ENCODE data around the gene CLEC5A. TPM values are rescaled to one million over a fixed set of nuclear protein-coding genes. Genes with fewer than 3 reads are reported as not detected.

CLEC5A gene
- polyA plus RNA-seq, 3 donors = 9.6 to 15.2 (median 10.0) TPM

DNA sequence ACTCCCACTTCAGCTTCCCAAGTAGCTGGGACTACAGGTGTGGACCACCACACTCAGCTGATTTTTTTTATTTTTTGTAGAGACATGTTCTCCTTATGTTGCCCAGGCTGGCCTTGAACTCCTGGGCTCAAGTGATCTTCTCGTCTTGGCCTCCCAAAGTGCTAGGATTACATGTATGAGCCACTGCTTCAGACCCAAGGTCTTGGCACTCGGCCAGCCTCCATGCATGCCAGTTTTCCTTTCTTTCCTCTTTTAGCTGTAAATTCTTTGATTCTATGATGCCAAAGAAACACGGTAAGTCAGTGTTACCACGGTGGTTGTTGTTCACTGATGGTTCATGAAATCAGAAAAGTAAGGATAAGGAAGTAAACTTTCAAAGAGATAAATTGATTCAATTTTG lies 45.9 kb upstream of the CLEC5A start:
- Mint-ChIP-seq H3K36me3 (peaks cover 3 to 4% of the 10 kb centered on the region in 2 donors), H3K9me3 (peaks cover 0 to 5% (median 3%) of the 10 kb centered on the region in 7 donors), H3K4me1 (peaks cover 55% of the 10 kb centered on the region), H3K27ac (peak overlapping the region in 3 of 7 donors; percentile 7 to 33 (median 17)), H3K4me3 (no peak overlapping the region), H3K27me3 (ENCODE audit: low read depth in 3 of 3) (peaks cover 0 to 2% (median 0%) of the 10 kb centered on the region in 3 donors)
- Histone ChIP-seq H3K4me2 (replicated peaks; ENCODE audit: extremely low read depth, low read length, poor library complexity, severe bottlenecking) (no peak overlapping the region), H3K79me2 (ENCODE audit: insufficient read depth, low read length) (no peaks in the 10 kb centered on the region), H3K9ac (ENCODE audit: insufficient read depth, low read length, poor library complexity, severe bottlenecking) (no peak overlapping the region), H4K20me1 (ENCODE audit: insufficient read depth, low read length) (no peaks in the 10 kb centered on the region), H3K27ac (ENCODE audit: low read depth in 1 of 2, low read length in 2 of 2) (peak overlapping the region in 1 of 2 donors; percentile 75), H3K36me3 (replicated peaks in 1 of 2; ENCODE audit: control insufficient read depth in 1 of 2, insufficient read depth in 2 of 2, low read length in 2 of 2) (no peaks in the 10 kb centered on the region), H3K4me3 (replicated peaks in 1 of 3; ENCODE audit: low read depth in 2 of 3, low read length in 3 of 3) (no peak overlapping the region), H3K27me3 (ENCODE audit: control insufficient read depth in 2 of 2, insufficient read depth in 2 of 2, low read length in 2 of 2) (no peaks in the 10 kb centered on the region), H2AFZ (ENCODE audit: insufficient read depth, low read depth, low read length, poor library complexity, severe bottlenecking) (no peak overlapping the region), H3K9me3 (replicated peaks in 1 of 2; ENCODE audit: control insufficient read depth in 1 of 2, insufficient read depth in 1 of 2, low read length in 2 of 2) (no peaks in the 10 kb centered on the region), H3K4me1 (ENCODE audit: control insufficient read depth in 1 of 2, insufficient read depth in 2 of 2, low read length in 2 of 2) (peaks cover 52 to 53% of the 10 kb centered on the region in 2 donors)
- TF ChIP-seq, protein P1, sequence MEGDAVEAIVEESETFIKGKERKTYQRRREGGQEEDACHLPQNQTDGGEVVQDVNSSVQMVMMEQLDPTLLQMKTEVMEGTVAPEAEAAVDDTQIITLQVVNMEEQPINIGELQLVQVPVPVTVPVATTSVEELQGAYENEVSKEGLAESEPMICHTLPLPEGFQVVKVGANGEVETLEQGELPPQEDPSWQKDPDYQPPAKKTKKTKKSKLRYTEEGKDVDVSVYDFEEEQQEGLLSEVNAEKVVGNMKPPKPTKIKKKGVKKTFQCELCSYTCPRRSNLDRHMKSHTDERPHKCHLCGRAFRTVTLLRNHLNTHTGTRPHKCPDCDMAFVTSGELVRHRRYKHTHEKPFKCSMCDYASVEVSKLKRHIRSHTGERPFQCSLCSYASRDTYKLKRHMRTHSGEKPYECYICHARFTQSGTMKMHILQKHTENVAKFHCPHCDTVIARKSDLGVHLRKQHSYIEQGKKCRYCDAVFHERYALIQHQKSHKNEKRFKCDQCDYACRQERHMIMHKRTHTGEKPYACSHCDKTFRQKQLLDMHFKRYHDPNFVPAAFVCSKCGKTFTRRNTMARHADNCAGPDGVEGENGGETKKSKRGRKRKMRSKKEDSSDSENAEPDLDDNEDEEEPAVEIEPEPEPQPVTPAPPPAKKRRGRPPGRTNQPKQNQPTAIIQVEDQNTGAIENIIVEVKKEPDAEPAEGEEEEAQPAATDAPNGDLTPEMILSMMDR (IDR thresholded peaks at IDR 0.05) = no peak
- 81% methylated on average over 2 of the region's 4 CpGs for WGBS (ENCODE audit: insufficient coverage)
- DNase-seq = no peak
- intact Hi-C loops (cut with micrococcal nuclease) = no loop called here

DNA sequence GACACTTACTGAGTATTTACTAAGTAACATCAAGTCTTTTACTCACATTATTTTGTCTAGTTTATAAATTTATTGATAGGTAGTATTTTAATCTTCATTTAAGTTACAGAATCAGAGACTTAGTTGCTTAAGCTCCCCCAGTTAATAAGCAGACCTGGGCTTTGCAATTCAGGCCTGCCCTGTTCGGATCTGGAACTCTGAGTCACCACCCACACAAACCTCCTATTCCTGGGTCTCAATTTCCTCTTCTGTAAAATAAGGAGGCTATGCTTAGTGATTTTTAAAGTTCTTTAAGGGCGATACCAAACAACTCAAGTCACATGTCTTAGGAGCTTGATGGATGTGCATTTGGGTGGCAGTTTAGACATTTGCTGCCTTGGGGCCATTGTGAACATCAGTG lies 45.4 kb upstream of the CLEC5A start:
- H3K27ac Mint-ChIP-seq = peak overlapping the region in 5 of 7 donors; percentile 1 to 91 (median 77)
- Histone ChIP-seq H3K27ac (ENCODE audit: low read depth in 1 of 2, low read length in 2 of 2) (peak overlapping the region in 1 of 2 donors; percentile 75), H3K4me1 (ENCODE audit: control insufficient read depth in 1 of 2, insufficient read depth in 2 of 2, low read length in 2 of 2) (peaks cover 56 to 58% of the 10 kb centered on the region in 2 donors), H3K4me3 (replicated peaks in 1 of 3; ENCODE audit: low read depth in 2 of 3, low read length in 3 of 3) (peak overlapping the region in 1 of 3 experiments; percentile 27), H2AFZ (ENCODE audit: insufficient read depth, low read depth, low read length, poor library complexity, severe bottlenecking) (no peak overlapping the region), H4K20me1 (ENCODE audit: insufficient read depth, low read length) (no peaks in the 10 kb centered on the region), H3K9ac (ENCODE audit: insufficient read depth, low read length, poor library complexity, severe bottlenecking) (no peak overlapping the region), H3K4me2 (replicated peaks; ENCODE audit: extremely low read depth, low read length, poor library complexity, severe bottlenecking) (peak overlapping the region; percentile 4), H3K9me3 (replicated peaks in 1 of 2; ENCODE audit: control insufficient read depth in 1 of 2, insufficient read depth in 1 of 2, low read length in 2 of 2) (no peaks in the 10 kb centered on the region), H3K79me2 (ENCODE audit: insufficient read depth, low read length) (no peaks in the 10 kb centered on the region), H3K27me3 (ENCODE audit: control insufficient read depth in 2 of 2, insufficient read depth in 2 of 2, low read length in 2 of 2) (no peaks in the 10 kb centered on the region), H3K36me3 (replicated peaks in 1 of 2; ENCODE audit: control insufficient read depth in 1 of 2, insufficient read depth in 2 of 2, low read length in 2 of 2) (no peaks in the 10 kb centered on the region)
- intact Hi-C loops (cut with micrococcal nuclease) = no loop called here
- DNase-seq = peak; percentile 54 to 77 (median 71)
- H3K4me3 Mint-ChIP-seq = no peak overlapping the region
- H3K27me3 Mint-ChIP-seq (ENCODE audit: low read depth in 3 of 3) = peaks cover 0 to 3% (median 0%) of the 10 kb centered on the region in 3 donors
- peaks cover 60% of the 10 kb centered on the region for H3K4me1 Mint-ChIP-seq
- TF ChIP-seq, protein P1 (IDR thresholded peaks at IDR 0.05) = no peak
- H3K36me3 Mint-ChIP-seq = peaks cover 3 to 4% of the 10 kb centered on the region in 2 donors
- no CpG with 5 or more reads among the region's 2 CpGs for WGBS (ENCODE audit: insufficient coverage)
- H3K9me3 Mint-ChIP-seq = peaks cover 0 to 5% (median 3%) of the 10 kb centered on the region in 7 donors
